SK-N-MC (cell line): Measurements from ENCODE around the gene TRAPPC3.

Experiments
- DNase-seq: peaks from one replicate; pipeline ENCODE4 v3.0.0-alpha.2; 2011; ENCODE audit warnings: low read depth, low spot score
- H3K27ac ChIP-seq: fragments of 200-600 bp; sonication (generic); 2 replicates; pipeline ENCODE4 v1.5.1; 2016; ENCODE audit warnings: mixed run types
- H3K36me3 ChIP-seq: fragments of 200-600 bp; sonication (generic); 2 replicates; pipeline ENCODE4 v1.6.1; 2017; ENCODE audit warnings: antibody characterized with exemption, low read length, mixed read lengths; ENCODE audit not compliant: insufficient read depth
- H3K4me3 ChIP-seq: fragments of 200-600 bp; sonication (generic); 2 replicates; pipeline ENCODE4 v1.5.1; 2016
- H3K9ac ChIP-seq: fragments of 200-600 bp; sonication (generic); 2 replicates; pipeline ENCODE4 v1.8.0; 2017; ENCODE audit warnings: mixed run types, mixed read lengths; ENCODE audit not compliant: insufficient read length
- H3K9me3 ChIP-seq: fragments of 200-600 bp; sonication (generic); 2 replicates; pipeline ENCODE4 v1.6.1; 2017; ENCODE audit warnings: low read depth, mild to moderate bottlenecking, antibody characterized with exemption, low read length, moderate library complexity, mixed read lengths
- EZH2 ChIP-seq: fragments of 200-600 bp; sonication (generic); IDR thresholded peaks from one replicate; pipeline ENCODE4 v1.6.1; 2017; ENCODE audit warnings: antibody characterized with exemption
- FOXP2 ChIP-seq: optimal IDR thresholded peaks from 2 replicates; pipeline ENCODE3; 2011; ENCODE audit warnings: mild to moderate bottlenecking, moderate library complexity; ENCODE audit not compliant: insufficient read depth; ENCODE audit errors: extremely low read length, control extremely low read depth
- POLR2AphosphoS5 ChIP-seq: IDR thresholded peaks from 2 replicates; pipeline ENCODE4 v1.6.1; 2012; ENCODE audit warnings: mild to moderate bottlenecking, low read depth, low read length, borderline replicate concordance

TRAPPC3 gene

DNA sequence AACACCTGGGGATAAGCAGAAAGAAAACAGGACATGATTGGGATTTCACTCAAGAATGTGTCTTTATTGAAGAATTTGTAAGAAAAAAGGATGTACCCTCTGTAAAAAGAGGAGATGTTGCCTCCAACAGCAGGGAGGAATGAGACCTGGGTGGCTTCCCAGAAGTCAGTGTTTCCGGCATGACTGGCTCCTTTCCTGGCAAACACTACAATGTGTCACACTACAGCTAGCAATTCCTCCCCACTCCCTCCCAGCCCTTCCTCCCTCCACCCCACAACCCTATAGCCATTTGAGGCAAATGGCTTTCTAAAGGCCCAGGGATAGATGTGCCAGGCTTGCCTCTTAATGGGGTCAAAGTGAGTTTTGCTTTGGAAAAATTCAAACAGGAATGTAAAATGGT lies 12.8 kb downstream of the TRAPPC3 start:
- H3K27ac ChIP-seq: peak overlapping the region; percentile 86; the same call in 1 of the 2 replicates
- peaks cover 34% of the 10 kb centered on the region for H3K36me3 ChIP-seq
- no peak overlapping the region for H3K9ac ChIP-seq
- no peaks in the 10 kb centered on the region for H3K9me3 ChIP-seq
- no peak for TF ChIP-seq FOXP2
- no peak for TF ChIP-seq POLR2AphosphoS5
- H3K4me3 ChIP-seq: no peak overlapping the region
- DNase-seq: no peak

DNA sequence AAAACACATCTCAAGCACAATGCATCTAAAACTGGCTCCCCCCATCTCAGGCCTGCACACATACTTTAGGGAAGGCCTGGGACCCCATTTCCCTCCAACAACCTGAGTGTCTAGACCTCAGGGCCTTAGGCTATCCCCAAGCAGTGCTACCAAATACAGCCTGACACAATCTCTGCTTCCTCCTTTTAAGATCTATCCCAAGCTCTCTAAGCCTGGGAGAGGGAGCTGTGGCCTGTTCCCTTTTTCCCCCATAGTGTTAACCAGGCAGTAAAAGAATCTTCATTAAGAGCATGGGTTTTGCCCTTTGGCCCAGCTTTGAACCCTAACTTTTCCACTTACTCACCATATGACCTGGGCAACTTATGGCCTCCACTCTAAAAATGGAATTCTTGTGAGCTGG lies 13.5 kb downstream of the TRAPPC3 start:
- TF ChIP-seq FOXP2: no peak
- TF ChIP-seq POLR2AphosphoS5: peak; percentile 38; the same call in 1 of the 2 replicates
- TF ChIP-seq EZH2: no peak
- DNase-seq: no peak
- no peaks in the 10 kb centered on the region for H3K9me3 ChIP-seq
- H3K27ac ChIP-seq: peak overlapping the region; percentile 86
- H3K4me3 ChIP-seq: no peak overlapping the region
- H3K36me3 ChIP-seq: peaks cover 34% of the 10 kb centered on the region
- no peak overlapping the region for H3K9ac ChIP-seq

DNA sequence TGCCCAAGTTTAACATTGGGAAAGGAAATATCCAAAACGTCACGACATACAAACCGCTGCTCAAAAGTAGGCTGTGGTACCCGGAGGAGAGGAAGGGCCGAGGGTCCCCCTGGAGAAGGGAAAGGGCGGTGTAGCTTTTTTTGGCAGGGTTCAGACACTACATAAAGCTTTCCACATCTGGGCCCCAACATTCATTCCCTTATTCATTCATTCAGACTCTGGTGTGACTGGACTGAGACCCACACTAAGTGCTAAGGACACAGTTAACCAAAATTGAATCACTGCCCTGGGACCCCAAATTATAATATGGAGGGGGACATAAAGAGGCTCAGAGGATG lies 14.0 kb downstream of the TRAPPC3 start:
- Histone ChIP-seq H3K36me3 (peaks cover 34% of the 10 kb centered on the region), H3K9me3 (no peaks in the 10 kb centered on the region), H3K9ac (peak overlapping the region; percentile 3), H3K27ac (peak overlapping the region; percentile 86), H3K4me3 (no peak overlapping the region)
- no peak for TF ChIP-seq FOXP2
- TF ChIP-seq POLR2AphosphoS5: no peak
- TF ChIP-seq EZH2: no peak
- no peak for DNase-seq

DNA sequence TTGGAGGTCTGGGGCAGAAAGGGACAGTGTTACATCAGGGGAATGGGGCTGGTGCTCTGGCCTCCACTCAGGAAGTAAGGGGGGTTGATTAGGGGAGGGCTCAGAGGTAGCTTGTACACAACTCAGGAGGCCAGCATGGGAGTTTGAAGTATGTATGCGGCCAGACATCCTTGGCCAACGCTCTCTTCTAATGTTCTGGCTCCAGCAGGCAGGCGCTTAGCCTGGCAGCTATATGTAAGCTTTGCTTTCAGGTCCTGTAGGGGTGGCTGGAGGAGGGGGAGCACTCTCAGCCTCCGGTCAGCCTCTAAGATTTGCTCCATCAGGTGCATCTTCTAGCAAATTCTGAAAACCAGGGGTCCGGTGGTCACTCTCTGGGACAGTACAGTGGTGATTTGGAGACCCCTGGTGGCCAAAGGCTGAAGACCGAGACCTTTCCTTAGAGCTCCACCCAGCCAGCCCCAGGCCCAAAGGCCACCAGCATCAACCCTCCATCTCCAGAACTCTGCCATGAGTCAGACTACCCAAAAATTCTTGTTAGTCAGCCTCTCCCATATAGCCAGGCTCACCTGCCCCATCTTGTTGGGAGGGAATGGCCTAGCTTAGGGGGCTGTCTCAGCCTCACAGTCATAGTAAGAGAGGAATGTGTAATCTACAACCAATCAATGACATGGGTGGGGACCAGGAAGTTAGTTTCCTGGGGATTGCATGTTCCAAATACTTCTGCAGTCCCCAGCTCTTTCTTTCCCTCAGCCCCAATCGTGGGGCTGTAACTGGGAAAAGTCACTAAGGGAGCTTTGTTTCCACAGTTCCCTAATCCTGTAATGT lies 14.6 kb downstream of the TRAPPC3 start:
- H3K9ac ChIP-seq: peak overlapping the region; percentile 3
- no peak for TF ChIP-seq FOXP2
- TF ChIP-seq POLR2AphosphoS5: no peak
- TF ChIP-seq EZH2: no peak
- DNase-seq: no peak
- no peaks in the 10 kb centered on the region for H3K9me3 ChIP-seq
- H3K36me3 ChIP-seq: peaks cover 33% of the 10 kb centered on the region
- no peak overlapping the region for H3K4me3 ChIP-seq
- H3K27ac ChIP-seq: peak overlapping the region; percentile 86

DNA sequence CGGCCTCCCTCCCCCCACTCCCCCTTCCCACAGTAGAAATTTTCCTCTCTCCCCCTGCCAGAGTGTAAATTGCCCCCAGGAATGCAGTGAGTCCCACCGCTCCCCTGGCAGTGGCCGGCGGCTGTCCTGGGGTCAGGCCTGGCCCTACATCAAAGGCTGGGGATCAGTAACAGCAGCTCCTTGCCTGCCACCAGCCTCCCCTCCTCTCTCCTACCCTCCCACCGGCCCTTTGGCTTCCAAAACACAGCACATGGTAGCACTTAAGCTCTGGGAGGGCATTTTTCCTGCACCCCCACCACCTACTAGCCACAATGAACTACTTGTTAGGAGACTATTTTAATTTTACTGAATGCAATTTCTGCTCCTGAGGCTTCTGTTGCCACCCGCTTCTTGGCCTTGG lies 15.3 kb downstream of the TRAPPC3 start:
- no peak overlapping the region for H3K4me3 ChIP-seq
- TF ChIP-seq POLR2AphosphoS5 (no peak), FOXP2 (no peak), EZH2 (no peak)
- no peak overlapping the region for H3K9ac ChIP-seq
- H3K36me3 ChIP-seq: peaks cover 26% of the 10 kb centered on the region
- H3K9me3 ChIP-seq: no peaks in the 10 kb centered on the region
- peak overlapping the region; percentile 86 for H3K27ac ChIP-seq
- DNase-seq: no peak

DNA sequence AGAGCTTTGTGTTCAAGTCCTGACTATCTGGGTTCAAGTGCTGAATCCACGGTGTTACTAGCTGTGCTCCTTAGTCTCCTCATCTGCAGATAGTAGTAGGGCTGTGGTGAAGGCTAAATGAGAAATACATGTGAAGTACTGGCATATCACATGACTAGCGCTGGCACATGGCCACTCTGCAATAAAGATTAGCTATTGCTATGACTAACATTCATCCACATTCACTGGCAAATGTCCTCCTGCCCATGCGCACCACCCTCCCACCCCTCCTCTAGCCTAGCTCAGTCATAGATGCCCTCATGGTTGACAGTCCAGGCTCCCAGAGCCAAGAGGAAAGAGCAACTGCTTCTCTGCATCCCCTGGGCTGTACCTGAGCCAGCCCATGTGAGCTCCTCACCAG lies 15.8 kb downstream of the TRAPPC3 start:
- H3K4me3 ChIP-seq: no peak overlapping the region
- H3K9ac ChIP-seq: no peak overlapping the region
- no peaks in the 10 kb centered on the region for H3K9me3 ChIP-seq
- DNase-seq: no peak
- peak overlapping the region; percentile 86; the same call in 1 of the 2 replicates for H3K27ac ChIP-seq
- peaks cover 24% of the 10 kb centered on the region for H3K36me3 ChIP-seq
- TF ChIP-seq POLR2AphosphoS5: no peak
- no peak for TF ChIP-seq FOXP2
- TF ChIP-seq EZH2: no peak

DNA sequence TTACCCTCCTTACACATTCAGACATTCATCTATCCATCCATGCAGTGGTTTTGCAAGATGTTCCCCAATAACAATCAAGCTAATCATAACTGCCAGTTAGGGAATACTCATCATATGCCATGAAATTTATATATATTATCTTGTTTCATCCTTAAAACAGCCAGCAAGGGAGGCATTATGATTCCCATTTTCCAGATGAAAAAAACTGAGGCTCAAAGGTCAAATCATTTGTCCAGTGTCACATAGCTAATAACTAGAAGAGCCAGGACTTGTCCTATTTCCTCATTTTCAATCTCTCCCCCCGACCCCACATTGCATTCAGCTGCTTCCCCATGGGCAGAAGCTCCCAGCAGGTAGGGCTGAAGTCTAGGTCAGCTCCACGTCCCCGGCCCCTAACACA lies 17.3 kb downstream of the TRAPPC3 start:
- Histone ChIP-seq H3K4me3 (no peak overlapping the region), H3K9ac (no peak overlapping the region), H3K9me3 (no peaks in the 10 kb centered on the region), H3K36me3 (peaks cover 10% of the 10 kb centered on the region), H3K27ac (no peak overlapping the region)
- DNase-seq: no peak
- no peak for TF ChIP-seq FOXP2
- TF ChIP-seq POLR2AphosphoS5: no peak
- TF ChIP-seq EZH2: no peak

DNA sequence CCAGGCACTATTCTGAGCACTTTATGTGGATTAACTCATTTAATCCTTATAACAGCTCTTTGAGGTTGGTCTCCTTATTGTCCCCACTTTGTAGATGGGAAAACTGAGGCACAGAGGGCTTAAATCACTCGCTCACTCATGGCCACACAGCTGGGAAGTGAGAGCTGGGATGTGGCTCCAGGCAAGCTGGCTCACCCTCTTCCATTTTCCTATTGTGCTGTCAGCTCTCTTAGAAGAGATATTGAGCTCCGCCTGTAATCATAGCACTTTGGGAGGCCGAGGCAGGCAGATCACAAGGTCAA lies 20.4 kb downstream of the TRAPPC3 start:
- Histone ChIP-seq H3K36me3 (no peaks in the 10 kb centered on the region), H3K27ac (no peak overlapping the region), H3K9me3 (no peaks in the 10 kb centered on the region), H3K9ac (no peak overlapping the region), H3K4me3 (no peak overlapping the region)
- no peak for DNase-seq
- no peak for TF ChIP-seq EZH2
- no peak for TF ChIP-seq POLR2AphosphoS5
- TF ChIP-seq FOXP2: no peak

DNA sequence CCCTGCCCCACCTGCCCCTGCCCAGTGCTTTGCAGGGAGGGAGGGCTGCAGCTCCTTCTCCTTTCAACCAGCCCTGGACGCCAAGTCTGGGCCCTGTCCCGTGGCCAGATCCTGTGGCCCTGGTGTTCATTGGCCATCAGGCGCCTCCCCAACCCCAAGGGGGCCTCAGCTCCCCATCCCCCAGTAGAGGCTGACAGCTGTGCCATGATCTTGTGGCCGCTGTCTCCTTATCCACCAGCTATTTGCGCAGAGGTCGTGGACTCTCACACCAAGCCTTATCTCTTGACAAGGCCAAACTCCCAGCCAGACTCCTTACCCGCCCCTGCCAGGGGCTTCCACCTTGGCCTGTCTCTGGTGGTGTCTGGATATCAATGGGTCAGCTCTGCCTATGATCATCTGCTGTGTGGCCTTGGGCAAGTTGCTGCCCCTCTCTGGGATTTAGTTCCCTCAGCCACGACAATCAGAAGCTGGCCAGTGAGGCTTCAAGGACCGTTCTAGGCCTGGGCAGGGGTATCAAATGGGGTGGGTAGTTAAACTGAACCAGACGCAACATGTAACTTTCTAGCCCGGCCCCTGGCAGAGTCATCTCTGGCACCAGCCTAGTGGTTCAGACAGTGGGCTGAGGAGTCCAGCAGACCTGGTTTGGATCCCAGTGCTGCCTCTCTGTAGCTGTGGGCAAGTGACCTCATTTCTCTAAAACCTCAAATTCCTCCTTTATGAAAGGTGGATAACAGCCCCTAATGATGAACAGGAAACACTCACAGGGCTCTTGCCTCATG lies 21.0 kb downstream of the TRAPPC3 start:
- Histone ChIP-seq H3K4me3 (no peak overlapping the region), H3K27ac (no peak overlapping the region), H3K36me3 (no peaks in the 10 kb centered on the region), H3K9ac (no peak overlapping the region), H3K9me3 (no peaks in the 10 kb centered on the region)
- TF ChIP-seq FOXP2 (no peak), EZH2 (no peak), POLR2AphosphoS5 (no peak)
- DNase-seq: no peak
